SW 1271 (cell line): ENCODE data around the gene TPCN1.

Source experiments
- DNase-seq, 2 experiments: peaks; one replicate each; lab custom pipeline; 2025; lab: John Stamatoyannopoulos, UW

Gene TPCN1

DNA sequence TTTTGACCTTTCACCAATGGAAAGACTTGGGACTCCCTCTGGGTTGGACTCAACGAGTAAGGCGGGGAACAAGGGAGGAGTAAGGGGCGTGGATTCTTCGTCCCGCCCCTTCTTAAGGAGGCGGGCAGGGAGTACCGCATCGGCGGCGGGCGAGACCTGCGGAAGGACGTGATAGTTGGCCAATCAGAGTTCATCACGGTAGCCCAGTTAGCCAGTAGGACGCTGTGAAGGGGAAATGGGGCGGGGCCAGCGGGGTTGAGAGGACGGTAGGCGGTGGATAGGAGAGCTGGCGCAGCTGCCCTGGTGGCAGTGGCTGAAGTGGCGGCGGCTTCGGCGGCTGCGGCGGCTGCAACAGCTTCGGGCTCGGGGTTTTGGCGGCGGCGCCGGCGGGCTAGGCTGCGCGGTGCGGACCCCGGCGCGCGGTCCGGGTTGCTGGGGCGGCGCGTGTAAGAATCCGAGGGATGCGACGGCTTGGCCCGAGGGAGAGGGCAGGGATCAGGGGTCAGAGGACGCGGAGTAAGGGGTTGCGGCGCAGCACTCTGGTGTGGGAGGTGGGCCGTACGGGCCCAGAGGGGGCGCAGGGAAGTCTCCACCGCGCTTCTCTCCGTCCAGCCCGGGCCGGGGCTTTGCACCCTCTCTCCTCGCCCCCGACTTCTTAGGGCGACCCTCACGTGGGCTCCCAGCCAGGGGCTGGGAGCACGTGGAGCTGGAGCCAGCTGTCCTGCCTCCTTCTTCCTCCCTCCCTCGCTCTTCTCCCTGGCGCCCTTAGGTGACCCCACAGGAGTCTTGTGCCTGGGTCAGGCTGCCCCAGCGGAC, at the start of gene TPCN1:
Gene TPCN1, plus strand, starts transcription at position 284 of the 816 bp plus-strand sequence. CDS start 5,389 bp downstream, outside the sequence.
- DNase-seq = peak; percentile 100

- DNase-seq = no peak
Measured at GRCh38 chr12:113171543-113171942, 49.7 kb upstream of the TPCN1 start.

GRCh38 chr12:113172185-113172584, 49.1 kb upstream of the TPCN1 start:
- DNase-seq = no peak

DNA sequence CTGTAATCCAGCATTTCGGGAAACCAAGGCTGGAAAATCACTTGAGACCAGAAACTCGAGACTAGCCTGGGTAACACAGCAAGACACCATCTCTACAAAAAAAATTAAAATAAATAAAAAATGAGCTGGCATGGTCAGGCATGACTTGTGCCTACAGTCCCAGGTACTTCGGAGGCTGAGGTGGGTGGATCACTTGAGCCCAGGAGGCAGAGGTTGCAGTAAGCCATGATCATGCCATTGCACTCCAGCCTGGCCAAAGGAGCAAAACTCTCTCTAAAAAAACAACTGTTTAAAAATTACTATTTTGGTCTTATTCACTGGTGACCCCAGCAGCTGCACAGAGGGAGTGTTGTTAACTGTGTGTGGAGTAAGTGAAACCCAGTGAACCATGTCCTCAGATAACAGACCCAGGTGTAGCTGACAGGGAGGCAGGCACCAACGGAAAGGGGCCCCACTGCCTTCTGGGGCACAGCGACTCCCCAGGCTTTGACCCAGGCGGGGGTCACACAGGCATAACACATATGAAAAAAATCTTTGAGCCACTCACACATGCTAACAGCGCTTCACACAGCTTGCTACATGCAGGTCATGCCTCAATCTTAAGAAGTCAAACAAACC, 48.1 kb upstream of the TPCN1 start:
- DNase-seq = no peak

DNA sequence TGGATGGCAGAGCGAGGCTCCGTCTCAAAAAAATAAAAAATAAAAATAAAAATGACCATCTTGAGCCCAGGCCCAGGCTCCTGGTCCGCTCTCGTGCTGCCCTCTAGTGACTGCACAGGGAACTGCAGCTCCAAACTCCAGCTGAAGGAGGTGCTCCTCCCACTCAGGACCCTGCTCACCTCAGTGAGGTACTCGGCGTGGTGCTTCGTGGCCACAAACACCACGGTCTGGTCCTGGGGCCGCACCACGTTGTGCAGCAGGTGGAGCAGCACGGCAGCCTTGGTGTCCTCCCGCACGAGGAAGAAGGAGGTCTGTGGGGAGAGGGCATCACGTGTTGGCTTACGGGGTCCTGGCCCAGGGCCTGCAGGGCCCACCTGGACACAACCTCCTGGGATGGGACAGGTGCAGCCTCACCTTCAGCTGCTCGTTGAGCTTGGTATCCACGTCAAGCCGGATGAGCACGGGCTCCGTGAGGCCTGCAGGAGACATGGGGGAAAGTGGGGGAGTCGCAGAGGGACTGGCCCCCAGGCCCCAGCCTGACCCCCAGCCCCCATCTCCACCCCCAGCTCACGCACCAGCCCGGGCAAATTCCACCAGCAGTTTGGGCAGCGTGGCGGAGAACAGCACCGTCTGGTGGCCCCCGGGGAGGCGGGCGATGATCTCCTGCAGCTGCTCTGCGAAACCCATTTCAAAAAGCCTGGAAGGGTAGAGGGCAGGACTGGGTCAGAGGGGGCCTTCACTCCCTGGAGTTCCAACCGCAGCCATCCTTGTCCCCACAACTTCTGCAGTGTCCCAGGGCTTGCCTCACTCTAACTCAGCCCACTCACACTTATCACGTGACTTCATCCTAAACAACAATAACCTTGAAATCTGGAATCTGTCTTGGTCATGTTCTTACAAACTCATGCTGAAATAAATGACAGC, 46.5 kb upstream of the TPCN1 start:
- peak in 1 of 2 experiments; percentile 32 for DNase-seq

GRCh38 chr12:113179023-113179422, 42.2 kb upstream of the TPCN1 start:
- DNase-seq = no peak

GRCh38 chr12:113180333-113180732, 40.9 kb upstream of the TPCN1 start:
- DNase-seq = no peak

- DNase-seq = no peak
Measured at GRCh38 chr12:113181975-113182374, 39.3 kb upstream of the TPCN1 start.

- no peak for DNase-seq
Measured at GRCh38 chr12:113183030-113183589, 38.2 kb upstream of the TPCN1 start.

DNA sequence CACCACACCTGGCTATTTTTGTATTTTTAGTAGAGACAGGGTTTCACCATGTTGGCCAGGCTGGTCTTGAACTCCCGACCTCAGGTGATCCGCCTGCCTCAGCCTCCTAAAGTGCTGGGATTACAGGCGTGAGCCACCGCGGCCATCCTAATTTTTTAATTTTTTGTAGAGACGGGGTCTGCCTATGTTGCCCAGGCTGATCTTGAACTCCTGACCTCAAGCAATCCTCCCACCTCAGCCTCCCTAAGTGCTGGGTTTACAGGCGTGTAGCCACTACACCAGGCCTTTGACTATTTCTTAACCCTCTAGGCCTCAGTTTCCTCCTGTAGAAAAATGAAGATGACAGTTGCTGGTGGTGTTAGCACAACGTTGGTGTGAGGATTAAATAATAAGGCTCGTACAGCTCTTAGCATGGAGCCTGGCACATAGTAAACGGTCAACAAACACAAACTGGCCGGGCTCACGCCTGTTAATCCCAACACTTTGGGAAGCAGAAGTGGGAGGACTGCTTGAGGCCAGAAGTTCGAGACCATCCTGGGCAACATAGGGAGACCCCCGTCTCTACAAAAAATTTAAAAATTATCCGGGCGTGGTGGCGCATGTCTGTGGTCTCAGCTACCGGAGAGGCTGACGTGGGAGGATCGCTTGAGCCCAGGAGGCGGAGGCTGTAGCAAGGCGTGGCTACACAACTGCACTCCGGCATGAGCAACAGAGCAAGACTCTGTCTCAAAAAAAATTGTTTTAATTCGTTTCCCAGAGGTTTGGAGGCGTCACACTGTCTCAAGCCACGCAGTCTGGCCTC, 37.0 kb upstream of the TPCN1 start:
- peak in 1 of 2 experiments; percentile 91 for DNase-seq

GRCh38 chr12:113184900-113185179, 36.4 kb upstream of the TPCN1 start:
- DNase-seq = peak; percentile 81 to 91

DNA sequence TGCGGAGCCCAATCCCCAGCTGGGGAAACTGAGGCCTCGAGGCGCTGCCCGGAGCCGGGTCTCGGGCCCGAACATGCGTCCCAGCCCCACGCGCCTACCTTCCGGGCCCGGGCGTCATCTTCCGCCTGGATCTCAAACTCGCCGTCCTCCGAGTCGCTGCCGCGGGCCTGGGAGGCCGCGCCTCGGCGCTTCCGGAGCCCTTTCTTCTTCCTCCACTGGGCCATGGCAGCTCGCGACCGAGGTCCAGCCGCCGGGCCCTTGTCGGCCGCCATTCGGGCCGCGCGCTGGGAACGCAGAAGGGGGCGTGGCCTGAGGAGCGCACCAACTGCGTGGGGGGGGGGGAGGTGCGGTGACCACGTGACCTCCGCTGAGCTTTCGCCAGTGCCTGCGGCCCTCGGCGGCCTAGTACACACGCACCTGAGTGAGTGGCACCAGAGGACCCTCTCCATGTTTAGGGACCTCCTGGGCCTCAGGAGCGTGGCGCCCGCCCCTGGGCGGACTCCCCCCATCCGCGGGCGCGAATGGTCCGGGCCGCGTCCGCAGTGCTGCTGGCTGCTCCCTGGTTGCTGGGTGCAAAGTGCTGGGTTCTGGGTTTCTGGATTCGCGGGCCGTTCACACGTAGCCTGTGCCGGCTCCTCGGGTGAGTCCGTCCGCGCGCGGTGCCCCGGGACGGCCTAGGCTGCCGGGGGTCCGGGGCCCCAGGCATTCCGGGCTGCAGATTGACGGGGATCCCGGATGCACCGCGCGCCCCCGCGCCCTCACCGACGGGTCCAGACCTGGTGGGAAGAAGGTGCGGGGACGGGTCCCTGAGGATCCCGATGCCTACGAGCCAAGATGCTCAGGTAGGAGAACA, 35.9 kb upstream of the TPCN1 start, which contains the start of the genes DDX54 and RITA1:
Gene DDX54, minus strand, starts transcription at position 299 of the 853 bp plus-strand sequence. Its CDS starts 27 bp downstream, at position 272.
Gene RITA1, plus strand, starts transcription at position 542 of the 853 bp plus-strand sequence. CDS start 1,026 bp downstream, outside the sequence.
- peak; percentile 35 to 75 for DNase-seq

DNA sequence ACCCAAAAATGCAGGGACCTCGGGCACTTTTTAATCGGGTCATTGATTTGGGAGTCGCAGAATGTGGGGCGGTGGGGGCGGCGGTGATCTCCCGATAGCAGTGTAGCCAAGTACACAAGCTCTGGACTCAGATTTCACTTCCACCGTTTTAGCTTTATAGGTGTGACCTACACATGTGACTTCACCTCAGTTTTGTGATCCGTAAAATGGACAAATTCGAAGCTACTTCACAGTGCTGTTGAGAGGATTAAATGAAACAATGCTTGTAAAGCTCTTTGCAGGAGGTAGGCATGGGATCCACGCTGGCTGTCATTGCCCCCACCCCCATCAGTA, 35.3 kb upstream of the TPCN1 start:
- peak in 1 of 2 experiments; percentile 37 for DNase-seq

DNA sequence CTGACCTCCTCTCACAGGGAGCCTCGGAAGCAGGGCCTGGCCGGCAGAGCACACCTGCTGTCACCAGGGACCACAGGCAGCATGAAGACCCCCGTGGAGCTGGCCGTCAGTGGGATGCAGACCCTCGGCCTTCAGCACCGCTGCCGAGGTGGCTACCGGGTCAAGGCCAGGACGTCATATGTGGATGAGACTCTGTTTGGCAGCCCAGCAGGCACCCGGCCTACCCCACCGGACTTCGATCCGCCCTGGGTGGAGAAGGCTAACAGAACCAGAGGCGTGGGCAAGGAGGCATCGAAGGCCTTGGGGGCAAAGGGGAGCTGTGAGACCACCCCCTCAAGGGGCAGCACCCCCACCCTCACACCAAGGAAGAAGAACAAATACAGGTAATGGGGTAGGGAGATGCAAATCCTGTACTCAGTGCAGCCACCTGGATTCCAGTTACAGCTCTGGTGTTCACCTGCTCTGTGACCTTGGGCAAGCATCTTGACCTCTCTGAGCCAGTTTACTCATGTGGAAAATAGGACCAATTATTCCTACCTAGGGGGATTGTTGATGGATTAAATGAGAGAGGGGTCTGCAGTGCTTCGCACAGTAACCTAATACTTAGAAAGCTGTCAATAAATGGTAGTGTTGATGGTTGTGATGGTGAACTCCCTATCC, 34.5 kb upstream of the TPCN1 start:
- DNase-seq = no peak

GRCh38 chr12:113189361-113189760, 31.9 kb upstream of the TPCN1 start:
- no peak for DNase-seq

- peak in 1 of 2 experiments; percentile 53 for DNase-seq
Measured at GRCh38 chr12:113190761-113191160, 30.5 kb upstream of the TPCN1 start.

DNA sequence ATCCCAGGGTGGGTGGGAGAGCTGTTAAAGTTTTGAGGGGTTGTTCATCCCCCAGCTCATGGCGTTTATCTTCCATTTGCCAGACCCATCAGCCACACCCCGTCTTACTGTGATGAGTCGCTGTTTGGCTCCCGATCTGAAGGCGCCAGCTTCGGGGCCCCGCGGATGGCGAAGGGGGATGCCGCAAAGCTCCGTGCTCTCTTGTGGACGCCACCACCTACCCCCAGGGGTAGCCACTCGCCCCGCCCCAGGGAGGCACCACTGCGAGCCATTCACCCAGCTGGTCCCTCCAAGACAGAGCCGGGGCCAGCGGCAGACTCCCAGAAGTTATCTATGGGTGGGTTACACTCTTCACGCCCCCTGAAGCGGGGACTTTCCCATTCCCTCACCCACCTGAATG, 30.0 kb upstream of the TPCN1 start:
- no peak for DNase-seq

- no peak for DNase-seq
Measured at GRCh38 chr12:113194971-113195391, 26.3 kb upstream of the TPCN1 start.

- DNase-seq = no peak
Measured at GRCh38 chr12:113195598-113195997, 25.7 kb upstream of the TPCN1 start.

DNA sequence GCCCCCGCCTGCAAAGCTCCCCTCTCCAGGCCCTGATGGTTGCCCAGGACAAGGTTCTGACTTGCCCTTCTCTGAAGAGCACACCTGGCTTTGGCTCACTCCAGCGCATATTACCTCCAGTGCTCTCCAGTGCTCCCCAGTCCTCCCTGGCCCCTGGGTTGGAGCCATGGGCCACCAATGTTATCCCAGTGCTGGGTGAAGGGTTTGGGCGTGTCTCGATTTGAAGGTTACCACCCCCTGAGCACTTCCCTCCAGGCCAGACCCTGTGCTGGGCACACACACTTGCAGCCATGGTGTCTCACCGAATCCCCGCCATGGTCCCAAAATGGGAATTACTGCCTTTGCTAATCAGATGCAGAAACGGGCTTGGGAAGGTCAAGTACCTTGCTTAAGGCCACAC, 24.7 kb upstream of the TPCN1 start:
- no peak for DNase-seq
